Endometrial microvascular endothelial cells (primary cell): ENCODE measurements around the gene HFE. TPM values are rescaled to one million over a fixed set of nuclear protein-coding genes. Genes with fewer than 3 reads are reported as not detected.
"Not testable (repeated sequence)": the region's sequence is repeated elsewhere in the genome, so short reads cannot be mapped to it uniquely, and the experiment has no call there.

Source experiments
- in situ Hi-C: cut with HindIII; loops from 2 replicates; pipeline ENCODE4 v1.10.0; 2017; ENCODE audit warnings: low sequenced_read_pairs, low pct_unique_long_range_greater_than_20kb; ENCODE audit errors: inconsistent ontology term
- total RNA-seq: library from RNA; depleted of rRNA; stranded (reverse); fragments of >200 nt; gene quantifications from one replicate; pipeline ENCODE4 v1.2.3, GENCODE V29; 2015; ENCODE audit errors: inconsistent ontology term

The HFE gene
- total RNA-seq, 1 donor from 2014 or later = 16.6 TPM

GRCh38 chr6:26104457-26105108 is 17.4 kb downstream of the HFE start:
- in situ Hi-C loops = no loop called here

GRCh38 chr6:26105109-26105730 is 18.0 kb downstream of the HFE start:
- in situ Hi-C loops = no loop called here

- in situ Hi-C loops = no loop called here
Measured at GRCh38 chr6:26105842-26106241, 18.6 kb downstream of the HFE start.

- in situ Hi-C loops = no loop called here
Measured at GRCh38 chr6:26107935-26108334, 20.7 kb downstream of the HFE start.

GRCh38 chr6:26109772-26110171 is 22.5 kb downstream of the HFE start:
- in situ Hi-C loops = no loop called here

GRCh38 chr6:26113570-26113969 is 26.3 kb downstream of the HFE start:
- in situ Hi-C loops = no loop called here

- in situ Hi-C loops = no loop called here
Measured at GRCh38 chr6:26115226-26115625, 28.0 kb downstream of the HFE start.

GRCh38 chr6:26116267-26116666 is 29.0 kb downstream of the HFE start:
- in situ Hi-C loops = no loop called here

- in situ Hi-C loops = no loop called here
Measured at GRCh38 chr6:26118999-26119398, 31.8 kb downstream of the HFE start.

- in situ Hi-C loops = not testable (repeated sequence)
Measured at GRCh38 chr6:26120115-26120514, 32.9 kb downstream of the HFE start.

GRCh38 chr6:26120807-26121140 is 33.5 kb downstream of the HFE start:
- in situ Hi-C loops = no loop called here

GRCh38 chr6:26121141-26122004 is 34.1 kb downstream of the HFE start:
- in situ Hi-C loops = no loop called here

GRCh38 chr6:26122005-26122388 is 34.8 kb downstream of the HFE start:
- in situ Hi-C loops = no loop called here

- in situ Hi-C loops = no loop called here
Measured at GRCh38 chr6:26122402-26122792, 35.2 kb downstream of the HFE start.

GRCh38 chr6:26122793-26123674 is 35.8 kb downstream of the HFE start:
- in situ Hi-C loops = no loop called here

GRCh38 chr6:26123675-26123946 is 36.4 kb downstream of the HFE start:
- in situ Hi-C loops = no loop called here

- in situ Hi-C loops = no loop called here
Measured at GRCh38 chr6:26123947-26124780, 36.9 kb downstream of the HFE start.

- in situ Hi-C loops = no loop called here
Measured at GRCh38 chr6:26124781-26125685, 37.8 kb downstream of the HFE start.
